NCI-H2196 treated with DMSO at 0.1 percent for 48 hours (cell line): ENCODE measurements around the gene TET3.
"Not testable (repeated sequence)": the region's sequence is repeated elsewhere in the genome, so short reads cannot be mapped to it uniquely, and the experiment has no call there.

Experiments
- DNase-seq: peaks from one replicate; lab custom pipeline; 2025; ENCODE audit not compliant: unreplicated experiment; lab: John Stamatoyannopoulos, UW

Gene TET3

GRCh38 chr2:73984203-73984921, at the start of gene TET3:
TET3 (plus strand) TSS chr2:73984910; CDS start chr2:73986404, 1,494 bp downstream.
- no peak for DNase-seq

GRCh38 chr2:73935641-73936040, 49.1 kb upstream of the TET3 start:
- DNase-seq, result no peak

GRCh38 chr2:73937103-73937885, 47.4 kb upstream of the TET3 start:
- no peak for DNase-seq

GRCh38 chr2:73937899-73938298, 46.8 kb upstream of the TET3 start:
- DNase-seq, result no peak

GRCh38 chr2:73938718-73939352, 45.9 kb upstream of the TET3 start:
- no peak for DNase-seq

GRCh38 chr2:73939419-73939818, 45.3 kb upstream of the TET3 start:
- no peak for DNase-seq

- DNase-seq, result not testable (repeated sequence)
Measured at GRCh38 chr2:73940066-73940465, 44.6 kb upstream of the TET3 start.

GRCh38 chr2:73942664-73943063, 42.0 kb upstream of the TET3 start:
- DNase-seq, result no peak

GRCh38 chr2:73944714-73945113, 40.0 kb upstream of the TET3 start:
- DNase-seq, result no peak

GRCh38 chr2:73946215-73946614, 38.5 kb upstream of the TET3 start:
- DNase-seq, result no peak

- no peak for DNase-seq
Measured at GRCh38 chr2:73946666-73947065, 38.0 kb upstream of the TET3 start.

- no peak for DNase-seq
Measured at GRCh38 chr2:73947412-73948018, 37.2 kb upstream of the TET3 start.

- no peak for DNase-seq
Measured at GRCh38 chr2:73949802-73950201, 34.9 kb upstream of the TET3 start.

- DNase-seq, result no peak
Measured at GRCh38 chr2:73952499-73953446, 31.9 kb upstream of the TET3 start.

- DNase-seq, result no peak
Measured at GRCh38 chr2:73956218-73956865, 28.4 kb upstream of the TET3 start.

- no peak for DNase-seq
Measured at GRCh38 chr2:73961274-73961673, 23.4 kb upstream of the TET3 start.

GRCh38 chr2:73961823-73962615, 22.7 kb upstream of the TET3 start:
- no peak for DNase-seq

GRCh38 chr2:73962798-73963197, 21.9 kb upstream of the TET3 start:
- DNase-seq, result no peak
